ENCODE measurements around the gene CD209. TPM values are rescaled to one million over a fixed set of nuclear protein-coding genes. Genes with fewer than 3 reads are reported as not detected.
"Not testable (repeated sequence)": the region's sequence is repeated elsewhere in the genome, so short reads cannot be mapped to it uniquely, and the experiment has no call there.

The CD209 gene
- total RNA-seq = not detected

DNA sequence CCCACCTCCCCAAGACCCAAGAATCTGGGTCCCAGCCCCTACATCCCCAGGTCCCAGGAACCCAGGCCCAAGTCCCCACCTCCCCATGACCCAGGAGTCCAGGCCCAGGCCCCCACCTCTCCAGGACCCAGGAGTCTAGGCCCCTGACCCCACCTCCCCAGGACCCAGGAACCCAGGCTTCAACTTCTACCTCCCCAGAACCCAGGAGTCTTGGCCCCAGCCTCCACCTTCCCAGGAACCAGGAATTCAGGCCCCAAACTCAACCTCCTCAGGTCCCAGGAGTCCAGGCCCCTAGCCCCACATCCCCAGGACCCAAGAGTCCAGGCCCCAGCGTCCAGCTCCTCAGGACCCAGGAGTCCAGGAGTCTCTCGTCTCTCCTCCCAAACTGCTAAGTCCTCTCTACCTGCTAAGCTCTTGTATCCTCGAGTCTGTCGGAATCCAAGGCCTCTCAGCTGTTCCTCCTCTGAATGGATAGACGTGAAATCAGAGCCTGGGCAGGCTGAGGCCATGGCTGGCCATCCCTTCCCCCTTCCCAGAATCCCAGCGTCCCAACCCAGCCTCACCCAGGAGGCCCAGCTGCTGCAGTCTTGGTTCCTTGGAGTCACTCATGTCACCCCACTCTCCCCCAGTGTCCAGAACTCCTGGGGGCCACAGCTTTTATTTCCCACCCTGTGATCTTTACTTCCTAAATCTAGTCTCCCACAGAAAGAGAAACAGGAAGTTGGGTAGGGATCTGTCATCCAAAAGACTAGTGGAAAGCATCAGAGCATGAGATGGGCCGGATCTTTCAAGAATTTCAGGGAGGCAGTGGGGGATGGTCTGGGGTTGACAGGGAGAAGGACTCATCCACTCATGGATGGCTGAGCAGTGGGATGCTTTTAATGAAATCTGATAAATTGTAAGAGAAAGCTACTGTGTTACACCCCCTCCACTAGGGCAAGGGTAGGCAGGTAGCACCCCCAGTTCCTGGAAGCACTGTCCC, at the start of gene CD209:
CD209 (minus strand) TSS at position 632 of the 982 bp plus-strand sequence; CDS start at position 609, 23 bp downstream.
- Mint-ChIP-seq H3K4me1 (ENCODE audit: low read depth) (peaks cover 16% of the 10 kb centered on the region), H3K9me3 (peaks cover 18% of the 10 kb centered on the region), H3K36me3 (no peaks in the 10 kb centered on the region), H3K27ac (no peak within 1 kb of the TSS), H3K4me3 (no peak within 1 kb of the TSS), H3K27me3 (peaks cover 38% of the 10 kb centered on the region)
- intact Hi-C loops (cut with micrococcal nuclease) = no loop called here
- CTCF ChIA-PET = interaction anchor here (0.7 to 1.9 kb wide), 2 partner anchors 23 to 66 kb away, joined by 4 to 7 read pairs; partner anchors contain the start of gene TRAPPC5
- no peak for DNase-seq
- POLR2A ChIA-PET = no interaction called here

DNA sequence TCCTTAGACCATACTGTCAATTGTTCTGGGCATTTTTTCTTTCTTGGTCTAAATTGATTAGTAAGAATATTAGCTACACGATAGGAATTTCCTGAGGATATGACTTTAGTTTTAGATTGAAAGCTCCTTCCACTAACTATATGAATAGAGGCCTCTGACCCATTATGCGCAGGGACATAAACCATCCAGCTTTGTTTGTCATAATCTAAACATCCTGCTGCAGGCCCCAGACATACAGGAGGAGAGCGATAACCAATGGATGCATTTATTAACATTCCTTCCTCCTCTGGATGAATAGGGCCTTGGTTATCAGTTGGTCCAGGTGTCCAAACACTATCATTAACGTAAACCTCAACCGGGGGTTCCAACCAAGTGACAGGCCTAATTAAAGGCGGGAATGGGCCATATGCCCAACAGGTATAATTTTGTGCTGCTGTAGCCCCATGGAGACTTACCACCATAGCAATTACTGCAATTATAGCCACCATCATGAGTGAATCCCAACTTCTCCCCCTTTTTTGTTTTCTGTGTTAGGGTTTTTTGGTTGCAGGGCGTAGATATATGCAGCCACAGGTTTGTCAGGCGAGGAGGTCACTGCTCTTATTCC, 48.3 kb upstream of the CD209 start:
- ChIA-PET POLR2A (no interaction called here), CTCF (interaction anchor here (1.6 to 3.2 kb wide), 3 partner anchors 115 to 227 kb away, joined by 5 to 19 read pairs (median 8); partner anchors contain the start of gene TRAPPC5)
- DNase-seq = no peak
- Mint-ChIP-seq H3K9me3 (no peaks in the 10 kb centered on the region), H3K27ac (no peak overlapping the region), H3K4me3 (no peak overlapping the region), H3K36me3 (no peaks in the 10 kb centered on the region), H3K27me3 (peaks cover 11% of the 10 kb centered on the region), H3K4me1 (ENCODE audit: low read depth) (peaks cover 7% of the 10 kb centered on the region)
- intact Hi-C loops (cut with micrococcal nuclease) = no loop called here

DNA sequence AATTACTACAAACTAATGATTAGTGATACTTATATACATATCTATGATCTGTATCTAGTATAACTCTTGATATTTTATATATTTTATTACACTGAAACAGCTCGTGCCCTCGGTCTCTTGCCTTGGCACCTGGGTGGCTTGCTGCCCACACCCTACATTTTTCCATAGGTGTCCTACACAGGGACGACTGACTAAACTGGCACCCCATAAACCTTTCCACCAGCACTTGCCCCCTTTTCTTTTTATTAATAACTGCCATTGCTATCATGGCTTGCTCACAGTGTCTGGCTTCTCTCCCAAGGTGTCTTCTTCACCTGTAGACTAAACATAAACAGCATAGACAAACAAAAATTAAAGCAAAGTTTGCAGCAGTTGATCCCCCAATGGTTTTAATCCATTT, 46.2 kb upstream of the CD209 start:
- H3K9me3 Mint-ChIP-seq = no peaks in the 10 kb centered on the region
- H3K4me3 Mint-ChIP-seq = no peak overlapping the region
- peaks cover 18% of the 10 kb centered on the region for H3K27me3 Mint-ChIP-seq
- ChIA-PET CTCF (interaction anchor here (1.4 kb wide), 1 partner anchor 113 kb away, joined by 5 read pairs; the partner anchor contains the start of gene TRAPPC5), POLR2A (no interaction called here)
- no peaks in the 10 kb centered on the region for H3K36me3 Mint-ChIP-seq
- intact Hi-C loops (cut with micrococcal nuclease) = no loop called here
- no peak for DNase-seq
- H3K27ac Mint-ChIP-seq = no peak overlapping the region
- peaks cover 5% of the 10 kb centered on the region for H3K4me1 Mint-ChIP-seq (ENCODE audit: low read depth)

DNA sequence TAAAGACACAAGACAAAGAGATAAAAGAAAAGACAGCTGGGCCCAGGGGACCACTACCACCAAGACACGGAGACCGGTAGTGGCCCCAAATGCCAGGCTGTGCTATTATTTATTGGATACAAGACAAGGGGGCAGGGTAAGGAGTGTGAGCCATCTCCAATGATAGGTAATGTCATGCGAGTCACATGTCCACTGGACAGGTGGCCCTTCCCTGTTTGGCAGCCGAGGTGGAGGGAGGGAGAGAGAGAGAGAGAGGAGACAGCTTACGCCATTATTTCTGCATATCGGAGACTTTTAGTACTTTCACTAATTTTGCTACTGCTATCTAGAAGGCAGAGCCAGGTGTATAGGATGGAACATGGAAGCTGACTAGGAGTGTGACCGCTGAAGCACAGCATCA, 45.4 kb upstream of the CD209 start:
- DNase-seq; intact Hi-C loops (cut with micrococcal nuclease); H3K4me3 Mint-ChIP-seq; H3K9me3 Mint-ChIP-seq; H3K27ac Mint-ChIP-seq; POLR2A ChIA-PET; H3K4me1 Mint-ChIP-seq (ENCODE audit: low read depth); H3K36me3 Mint-ChIP-seq: not testable (repeated sequence)
- peaks cover 24% of the 10 kb centered on the region for H3K27me3 Mint-ChIP-seq
- CTCF ChIA-PET = interaction anchor here (0.6 to 1.0 kb wide), 2 partner anchors 104 to 224 kb away, joined by 3 to 4 read pairs; no protein-coding TSS in a partner anchor

GRCh38 chr19:7792281-7792680, 44.9 kb upstream of the CD209 start:
- Mint-ChIP-seq H3K36me3 (no peaks in the 10 kb centered on the region), H3K27me3 (peaks cover 28% of the 10 kb centered on the region), H3K4me3 (no peak overlapping the region), H3K27ac (no peak overlapping the region), H3K4me1 (ENCODE audit: low read depth) (peaks cover 5% of the 10 kb centered on the region), H3K9me3 (no peaks in the 10 kb centered on the region)
- DNase-seq = no peak
- intact Hi-C loops (cut with micrococcal nuclease) = no loop called here
- ChIA-PET POLR2A (no interaction called here), CTCF (interaction anchor here (0.6 to 1.0 kb wide), 2 partner anchors 103 to 224 kb away, joined by 3 to 4 read pairs; no protein-coding TSS in a partner anchor)

DNA sequence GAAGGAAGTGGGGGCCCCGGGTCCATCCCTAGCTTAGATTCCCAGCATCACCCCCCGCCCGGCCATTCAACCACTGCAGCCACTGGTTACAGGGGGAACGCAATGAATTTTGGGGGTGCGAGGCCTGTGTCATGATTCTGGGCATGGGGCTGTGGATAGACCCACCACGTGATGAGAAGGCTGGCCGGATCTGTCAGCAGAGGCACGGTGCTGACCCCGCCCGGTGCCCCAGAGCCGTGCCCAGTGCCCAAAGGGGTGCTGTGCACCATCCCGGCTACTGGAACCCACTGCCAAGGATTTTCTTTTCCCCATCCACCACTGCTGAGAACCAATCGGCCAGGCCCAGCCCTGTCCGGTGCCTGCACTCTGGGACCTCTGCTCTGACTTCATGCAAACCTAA, 43.1 kb upstream of the CD209 start:
- H3K4me3 Mint-ChIP-seq = no peak overlapping the region
- H3K4me1 Mint-ChIP-seq (ENCODE audit: low read depth) = peaks cover 5% of the 10 kb centered on the region
- intact Hi-C loops (cut with micrococcal nuclease) = no loop called here
- no peaks in the 10 kb centered on the region for H3K9me3 Mint-ChIP-seq
- DNase-seq = no peak
- H3K27me3 Mint-ChIP-seq = peaks cover 32% of the 10 kb centered on the region
- CTCF ChIA-PET = interaction anchor here (1.2 to 1.3 kb wide), 2 partner anchors 10 to 110 kb away, joined by 3 to 4 read pairs; partner anchors contain the start of gene TRAPPC5
- no peaks in the 10 kb centered on the region for H3K36me3 Mint-ChIP-seq
- POLR2A ChIA-PET = no interaction called here
- no peak overlapping the region for H3K27ac Mint-ChIP-seq

DNA sequence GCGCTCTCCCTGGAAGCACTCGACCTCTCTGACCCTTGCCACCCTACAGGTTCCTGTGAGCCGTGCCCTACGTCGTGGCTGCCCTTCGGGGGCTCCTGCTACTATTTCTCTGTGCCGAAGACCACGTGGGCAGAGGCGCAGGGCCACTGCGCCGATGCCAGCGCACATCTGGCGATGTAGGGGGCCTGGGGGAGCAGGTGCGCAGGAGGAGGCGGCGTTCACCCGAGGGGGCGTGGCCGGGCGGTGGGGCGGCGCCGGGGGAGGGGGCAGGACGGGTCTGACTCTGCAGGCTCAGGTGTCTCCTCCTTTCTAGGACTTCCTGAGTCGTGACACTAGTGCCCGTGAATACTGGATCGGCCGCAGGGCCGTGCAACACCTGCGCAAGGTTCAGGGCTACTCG, 42.1 kb upstream of the CD209 start:
- Mint-ChIP-seq H3K9me3 (no peaks in the 10 kb centered on the region), H3K27ac (no peak overlapping the region), H3K4me3 (no peak overlapping the region), H3K36me3 (no peaks in the 10 kb centered on the region), H3K27me3 (peaks cover 34% of the 10 kb centered on the region), H3K4me1 (ENCODE audit: low read depth) (peaks cover 5% of the 10 kb centered on the region)
- ChIA-PET POLR2A (no interaction called here), CTCF (no interaction called here)
- intact Hi-C loops (cut with micrococcal nuclease) = no loop called here
- peak; percentile 41 for DNase-seq

GRCh38 chr19:7788933-7789323, 41.6 kb upstream of the CD209 start:
- Mint-ChIP-seq H3K27ac (no peak overlapping the region), H3K36me3 (no peaks in the 10 kb centered on the region), H3K4me1 (ENCODE audit: low read depth) (peaks cover 10% of the 10 kb centered on the region), H3K27me3 (peaks cover 36% of the 10 kb centered on the region), H3K9me3 (no peaks in the 10 kb centered on the region), H3K4me3 (no peak overlapping the region)
- intact Hi-C loops (cut with micrococcal nuclease) = no loop called here
- CTCF ChIA-PET = no interaction called here
- DNase-seq = no peak
- POLR2A ChIA-PET = no interaction called here

- H3K27me3 Mint-ChIP-seq = peaks cover 42% of the 10 kb centered on the region
- no peak overlapping the region for H3K4me3 Mint-ChIP-seq
- no peak overlapping the region for H3K27ac Mint-ChIP-seq
- intact Hi-C loops (cut with micrococcal nuclease) = no loop called here
- H3K9me3 Mint-ChIP-seq = no peaks in the 10 kb centered on the region
- POLR2A ChIA-PET = no interaction called here
- DNase-seq = no peak
- H3K36me3 Mint-ChIP-seq = no peaks in the 10 kb centered on the region
- peaks cover 11% of the 10 kb centered on the region for H3K4me1 Mint-ChIP-seq (ENCODE audit: low read depth)
- CTCF ChIA-PET = no interaction called here
Measured at GRCh38 chr19:7788178-7788932, 41.0 kb upstream of the CD209 start.

- H3K27ac Mint-ChIP-seq = no peak overlapping the region
- POLR2A ChIA-PET = no interaction called here
- no peak overlapping the region for H3K4me3 Mint-ChIP-seq
- H3K27me3 Mint-ChIP-seq = peaks cover 42% of the 10 kb centered on the region
- H3K4me1 Mint-ChIP-seq (ENCODE audit: low read depth) = peaks cover 11% of the 10 kb centered on the region
- CTCF ChIA-PET = interaction anchor here (1.0 kb wide), 1 partner anchor 12 kb away, joined by 3 read pairs; no protein-coding TSS in a partner anchor
- H3K9me3 Mint-ChIP-seq = no peaks in the 10 kb centered on the region
- intact Hi-C loops (cut with micrococcal nuclease) = no loop called here
- no peak for DNase-seq
- no peaks in the 10 kb centered on the region for H3K36me3 Mint-ChIP-seq
Measured at GRCh38 chr19:7787602-7788177, 40.4 kb upstream of the CD209 start.

DNA sequence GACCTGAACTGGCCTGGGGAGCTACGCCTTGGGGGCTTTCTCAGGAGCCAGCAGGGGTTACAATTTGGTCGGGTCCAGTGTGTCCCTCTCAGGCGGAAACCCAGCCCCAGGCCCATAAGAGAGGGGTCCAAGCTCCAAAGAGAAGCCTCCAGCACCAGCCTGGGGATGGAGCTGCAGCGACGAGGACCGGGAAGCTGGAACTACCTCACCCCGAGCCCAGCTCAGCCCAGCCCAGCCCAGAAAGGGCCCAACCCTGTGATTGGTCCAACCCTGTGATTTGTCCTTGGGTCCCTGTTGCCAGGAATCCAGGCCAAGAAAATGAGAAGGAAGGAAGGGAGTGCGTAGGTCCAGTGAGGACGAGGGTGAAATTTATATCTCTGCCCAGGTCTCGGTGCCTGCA, 39.8 kb upstream of the CD209 start:
- peaks cover 39% of the 10 kb centered on the region for H3K27me3 Mint-ChIP-seq
- CTCF ChIA-PET = interaction anchor here (0.6 to 1.0 kb wide), 2 partner anchors 13 to 336 kb away, joined by 3 read pairs; no protein-coding TSS in a partner anchor
- POLR2A ChIA-PET = no interaction called here
- H3K27ac Mint-ChIP-seq = no peak overlapping the region
- no peaks in the 10 kb centered on the region for H3K9me3 Mint-ChIP-seq
- no peak for DNase-seq
- H3K36me3 Mint-ChIP-seq = no peaks in the 10 kb centered on the region
- intact Hi-C loops (cut with micrococcal nuclease) = no loop called here
- H3K4me1 Mint-ChIP-seq (ENCODE audit: low read depth) = peaks cover 11% of the 10 kb centered on the region
- H3K4me3 Mint-ChIP-seq = no peak overlapping the region

Data from activated CD4-positive, alpha-beta memory T cell treated with anti-CD3 and anti-CD28 coated beads for 36 hours (primary cell).